Stomach smooth muscle (tissue), 2 donors: ENCODE measurements around the gene SRRT.
A peak's percentile ranks its signal among the peaks of the same experiment; 100 is the strongest.

Experiments used
- H3K27ac ChIP-seq: one replicate; pipeline ENCODE4 v1.7.0; 2013; ENCODE audit warnings: mild to moderate bottlenecking, low read length, inconsistent platforms
- H3K27me3 ChIP-seq, 2 donors: one replicate each; pipeline ENCODE4 v1.7.0; 2013; ENCODE audit warnings: low read length in 2 of 2; ENCODE audit not compliant: insufficient read depth in 2 of 2, control insufficient read depth in 1 of 2
- H3K36me3 ChIP-seq, 2 donors: one replicate each; pipeline ENCODE4 v1.7.0; 2013; ENCODE audit warnings: low read length in 2 of 2; ENCODE audit not compliant: control insufficient read depth in 2 of 2, insufficient read depth in 2 of 2
- H3K4me1 ChIP-seq: one replicate; pipeline ENCODE4 v1.7.0; 2013; ENCODE audit warnings: low read length; ENCODE audit not compliant: control insufficient read depth, insufficient read depth
- H3K4me3 ChIP-seq, 2 donors: one replicate each; pipeline ENCODE4 v1.7.0; 2013; ENCODE audit warnings: low read length in 2 of 2
- H3K9ac ChIP-seq, 2 donors: one replicate each; pipeline ENCODE4 v1.7.0; 2013; ENCODE audit warnings: low read length in 2 of 2, mild to moderate bottlenecking in 1 of 2
- H3K9me3 ChIP-seq, 2 donors: one replicate each; pipeline ENCODE4 v1.7.0; 2013; ENCODE audit warnings: low read length in 2 of 2; ENCODE audit not compliant: control insufficient read depth in 2 of 2
- donor health status: healthy.
- donor health status: Pancreatic carcinoma.

Gene SRRT

DNA sequence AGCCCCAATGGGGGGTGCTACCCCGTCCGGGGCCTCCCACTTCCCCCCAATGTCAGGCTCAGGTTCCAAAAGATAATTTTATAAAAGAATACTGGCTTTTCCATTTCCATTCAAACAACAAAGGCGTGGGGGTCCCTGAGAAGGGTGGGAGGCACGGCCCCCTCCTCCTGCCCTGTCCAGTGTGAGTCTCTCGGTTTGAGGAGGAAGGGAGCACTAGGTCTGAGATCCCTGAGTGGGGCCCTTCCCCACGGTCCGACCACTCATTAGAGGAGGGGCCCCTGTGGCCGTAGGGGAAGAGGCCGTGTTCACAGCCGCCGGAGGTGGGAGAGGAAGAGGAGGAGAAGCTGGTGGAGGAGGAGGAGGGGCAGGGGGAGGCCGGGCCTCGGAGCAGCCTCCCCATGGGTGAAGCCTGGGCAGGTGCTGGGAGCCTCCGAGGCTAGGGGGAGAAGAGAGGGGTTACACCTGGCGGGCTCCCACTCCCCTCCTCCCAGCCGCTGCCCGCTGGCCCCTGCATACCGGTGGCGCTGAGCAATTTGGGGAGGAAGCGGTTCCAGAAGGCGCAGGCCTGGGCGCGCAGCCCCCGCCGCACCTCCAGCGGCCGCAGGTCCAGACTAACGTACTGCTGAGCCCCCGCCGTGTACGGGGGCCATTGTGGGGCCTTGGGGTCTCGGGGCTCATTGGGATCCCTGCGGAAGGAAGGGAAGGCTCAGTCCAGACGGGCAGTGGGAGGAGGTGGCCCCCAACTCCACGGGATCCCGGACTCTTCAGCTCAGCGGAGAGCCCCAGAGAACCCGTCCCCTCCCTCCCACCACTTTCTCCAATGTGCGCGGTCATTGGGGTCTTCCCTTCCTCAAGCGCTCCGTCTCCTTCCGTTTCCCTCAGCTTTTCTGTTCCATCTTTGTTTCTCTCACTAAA is 16.0 kb downstream of the SRRT start:
- peak overlapping the region; percentile 79 to 81 for H3K4me3 ChIP-seq
- peak overlapping the region; percentile 70 for H3K27ac ChIP-seq
- H3K9me3 ChIP-seq: no peaks in the 10 kb centered on the region
- peak overlapping the region; percentile 51 to 66 for H3K9ac ChIP-seq
- H3K4me1 ChIP-seq: peaks cover 43% of the 10 kb centered on the region
- peaks cover under 1 to 10% of the 10 kb centered on the region in 2 donors for H3K27me3 ChIP-seq
- H3K36me3 ChIP-seq: peaks cover 22 to 27% of the 10 kb centered on the region in 2 donors

DNA sequence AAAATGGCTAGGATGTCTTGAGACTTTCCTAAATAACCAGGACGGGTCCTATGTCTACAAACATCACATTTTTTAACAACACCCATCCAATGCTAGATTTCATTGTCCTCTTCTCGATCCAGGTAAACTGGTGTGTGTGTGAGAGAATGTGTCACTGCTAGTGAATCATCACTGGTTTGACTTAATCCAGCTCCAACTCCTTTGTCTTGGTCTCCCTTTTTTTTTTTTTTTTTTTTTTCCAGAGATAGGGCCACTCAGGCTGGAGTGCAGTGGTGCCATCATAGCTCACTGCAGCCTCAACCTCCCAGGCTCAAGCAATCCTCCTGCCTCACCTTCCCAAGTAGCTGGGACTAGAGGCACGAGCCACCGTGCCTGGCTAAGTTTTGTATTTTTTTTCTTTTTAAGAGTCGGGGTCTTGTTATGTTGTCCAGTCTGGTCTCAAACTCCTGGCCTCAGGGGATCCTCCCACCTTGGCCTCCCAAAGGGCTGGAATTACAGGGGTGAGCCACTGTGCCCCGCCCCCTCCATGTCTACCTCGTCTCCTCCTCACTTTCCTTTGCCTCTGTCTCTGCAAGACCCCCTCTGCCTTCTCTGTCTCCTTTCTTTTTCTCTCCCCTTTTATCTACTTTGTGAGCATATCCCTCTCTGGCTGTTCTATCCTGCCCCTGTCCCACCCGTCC is 16.8 kb downstream of the SRRT start:
- no peak overlapping the region for H3K4me3 ChIP-seq
- H3K36me3 ChIP-seq: peaks cover 14 to 19% of the 10 kb centered on the region in 2 donors
- H3K27me3 ChIP-seq: peaks cover 7 to 18% of the 10 kb centered on the region in 2 donors
- H3K9ac ChIP-seq: no peak overlapping the region
- peaks cover 51% of the 10 kb centered on the region for H3K4me1 ChIP-seq
- no peak overlapping the region for H3K27ac ChIP-seq
- H3K9me3 ChIP-seq: no peaks in the 10 kb centered on the region

DNA sequence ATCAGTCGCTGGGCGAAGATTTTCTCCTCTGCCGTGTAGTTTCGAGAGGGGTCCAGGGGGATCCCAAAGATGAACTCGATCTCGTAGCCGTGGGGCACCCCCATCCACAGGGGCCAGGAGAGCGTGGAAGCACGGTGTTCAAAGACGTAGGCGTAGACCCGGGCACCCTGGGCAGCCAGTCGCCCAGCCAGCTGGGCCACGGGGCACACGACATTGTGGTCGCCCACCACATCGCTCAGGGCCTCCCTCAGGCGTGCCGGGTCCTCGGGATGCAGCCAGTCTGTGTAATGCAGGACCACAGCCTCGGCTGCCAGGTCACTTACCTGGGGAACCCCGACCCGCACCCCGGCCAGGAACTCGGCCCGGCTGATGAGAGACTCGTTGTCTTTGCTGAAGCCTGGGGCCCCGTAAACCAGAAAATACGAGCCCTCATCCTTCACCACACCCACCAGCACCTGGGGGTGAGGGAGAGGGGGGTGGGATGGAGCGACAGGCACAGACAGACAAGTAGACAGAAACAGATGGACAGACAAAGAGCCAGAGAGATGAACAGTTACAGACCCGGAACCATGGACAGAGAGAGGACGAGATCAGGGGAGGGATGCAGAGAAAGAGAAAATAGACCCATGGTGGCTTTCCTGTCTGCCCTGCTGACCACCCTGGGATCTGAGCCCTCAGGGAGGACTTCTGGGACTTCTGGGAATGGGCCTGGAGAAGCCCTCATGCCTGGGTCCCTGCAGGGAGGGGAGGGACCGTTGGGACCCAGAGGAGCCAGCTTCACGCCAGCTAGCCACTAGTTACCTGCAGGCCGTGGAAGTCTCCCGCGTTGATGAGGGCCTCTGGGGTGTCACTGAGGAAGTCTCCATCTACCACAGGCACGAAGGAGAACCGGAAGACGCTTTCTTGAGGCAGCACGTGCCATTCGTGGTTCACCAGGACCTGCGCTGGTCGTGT is 17.7 kb downstream of the SRRT start:
- Histone ChIP-seq H3K9ac (no peak overlapping the region), H3K27me3 (peaks cover 12 to 26% of the 10 kb centered on the region in 2 donors), H3K9me3 (no peaks in the 10 kb centered on the region), H3K4me1 (peaks cover 56% of the 10 kb centered on the region), H3K4me3 (no peak overlapping the region), H3K27ac (no peak overlapping the region), H3K36me3 (peaks cover 6 to 10% of the 10 kb centered on the region in 2 donors)

DNA sequence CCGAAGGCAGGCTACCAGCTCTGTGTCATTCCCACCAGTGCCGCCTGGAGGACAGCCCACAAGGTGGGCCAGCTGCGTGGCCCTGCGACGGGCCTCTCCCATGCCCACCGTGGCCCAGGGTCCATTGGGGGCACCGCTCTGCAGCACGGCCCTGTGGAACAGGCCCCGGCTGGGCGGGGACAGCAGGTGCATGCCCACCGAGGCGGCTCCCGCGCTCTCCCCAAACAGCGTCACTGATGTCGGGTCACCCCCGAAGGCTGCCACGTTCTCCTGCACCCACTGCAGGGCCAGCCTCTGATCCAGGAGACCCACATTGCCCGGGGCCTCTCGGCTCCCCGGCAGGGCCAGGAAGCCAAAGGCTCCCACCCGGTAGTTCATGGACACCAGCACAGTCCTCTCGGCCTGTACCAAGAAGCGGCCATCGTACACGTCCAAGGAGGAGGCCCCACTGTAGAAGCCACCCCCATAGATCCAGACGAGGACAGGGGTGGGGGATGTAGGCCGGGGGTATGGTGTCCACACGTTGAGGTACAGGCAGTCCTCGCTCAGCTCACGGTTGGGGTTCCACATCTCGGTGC is 18.5 kb downstream of the SRRT start:
- Histone ChIP-seq H3K27ac (no peak overlapping the region), H3K9me3 (no peaks in the 10 kb centered on the region), H3K27me3 (peaks cover 16 to 33% of the 10 kb centered on the region in 2 donors), H3K4me1 (peaks cover 50% of the 10 kb centered on the region), H3K4me3 (no peak overlapping the region), H3K36me3 (peaks cover 0 to 2% of the 10 kb centered on the region in 2 donors), H3K9ac (no peak overlapping the region)

DNA sequence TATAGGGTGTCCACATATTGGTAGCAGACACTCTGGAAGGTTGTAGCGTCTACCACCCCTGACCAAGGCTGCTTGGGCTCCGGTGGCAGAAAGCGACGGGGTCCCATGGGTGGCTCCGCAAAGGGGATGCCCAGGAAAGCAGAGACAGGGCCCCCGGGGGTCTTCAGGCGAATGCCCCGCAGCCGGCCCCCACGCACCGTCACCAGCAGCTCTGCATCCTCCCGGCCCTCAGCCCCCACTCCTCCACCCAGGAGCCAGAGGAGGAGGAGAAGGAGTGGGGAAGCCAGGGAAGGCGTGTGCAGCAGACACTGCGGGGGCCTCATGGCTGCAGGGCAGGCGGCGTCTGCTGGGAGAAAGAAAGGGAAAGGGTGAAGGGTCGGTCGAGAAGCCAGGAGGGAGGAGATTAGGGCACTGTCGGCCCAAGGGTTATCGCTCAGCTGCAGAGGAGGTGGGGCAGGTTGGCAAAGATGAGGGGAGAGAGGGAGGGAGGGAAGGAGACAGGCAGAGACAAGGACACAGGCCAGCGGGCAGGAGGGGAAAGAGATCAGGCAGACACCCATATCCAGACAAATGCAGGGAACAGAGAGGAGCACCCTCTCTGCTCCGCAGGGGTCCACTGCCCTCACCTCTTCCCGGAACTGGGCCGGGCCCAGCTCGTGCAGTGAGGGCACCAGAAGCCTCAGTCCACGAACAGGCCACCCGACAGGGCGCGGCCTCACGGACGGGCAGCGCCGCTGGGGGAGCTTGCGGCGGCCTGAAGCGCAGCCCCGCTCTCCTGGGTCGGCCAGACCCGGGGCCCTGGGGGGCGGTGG is 19.2 kb downstream of the SRRT start:
- Histone ChIP-seq H3K27ac (no peak overlapping the region), H3K36me3 (no peaks in the 10 kb centered on the region), H3K27me3 (peaks cover 16 to 35% of the 10 kb centered on the region in 2 donors), H3K4me1 (peaks cover 42% of the 10 kb centered on the region), H3K9ac (no peak overlapping the region), H3K9me3 (no peaks in the 10 kb centered on the region), H3K4me3 (no peak overlapping the region)

DNA sequence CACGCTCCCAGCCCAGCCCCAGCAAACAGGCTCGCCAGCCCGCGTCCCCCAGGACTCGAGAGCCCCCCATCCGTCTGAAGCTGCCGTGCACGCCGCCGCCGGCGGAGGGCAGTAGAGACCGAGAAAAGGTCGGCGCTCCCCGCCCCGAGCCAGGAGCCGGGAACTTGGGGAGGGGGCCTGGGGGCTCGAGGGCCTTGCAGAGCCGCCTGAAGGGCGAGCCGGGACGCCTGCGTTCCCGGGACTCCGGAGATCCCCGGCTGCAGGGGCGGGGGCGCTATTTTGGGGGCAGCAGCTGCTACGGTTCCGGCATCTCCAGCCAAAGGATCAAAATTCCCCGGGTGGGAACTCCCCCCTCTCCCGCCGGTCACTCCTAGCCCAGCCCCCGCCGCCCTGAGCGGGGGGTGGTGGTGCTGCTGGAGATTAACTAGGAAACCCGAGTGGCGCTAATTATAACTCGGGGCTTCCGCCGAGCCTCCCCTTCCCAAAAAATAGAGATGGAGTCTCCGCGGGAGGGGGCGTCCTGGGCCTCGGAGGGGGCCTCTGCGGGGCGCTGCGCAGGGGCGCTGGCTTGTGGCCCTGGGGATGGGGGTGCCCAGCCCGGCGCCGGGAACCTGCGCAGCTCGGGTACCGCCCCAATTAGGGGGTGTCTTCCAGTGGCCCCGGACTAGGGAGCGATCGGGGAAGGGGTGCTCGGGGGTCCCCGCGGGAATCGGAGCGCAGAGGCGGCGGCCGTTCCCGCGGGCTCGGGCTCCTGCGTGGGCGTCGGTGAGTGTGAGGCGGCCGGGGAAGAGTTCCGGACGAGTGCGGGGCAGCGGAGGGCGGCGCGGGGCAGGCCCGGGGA is 20.2 kb downstream of the SRRT start:
- Histone ChIP-seq H3K27me3 (peaks cover 18 to 37% of the 10 kb centered on the region in 2 donors), H3K9me3 (no peaks in the 10 kb centered on the region), H3K9ac (no peak overlapping the region), H3K4me3 (peak overlapping the region in 1 of 2 donors; percentile 60), H3K36me3 (no peaks in the 10 kb centered on the region), H3K4me1 (peaks cover 35% of the 10 kb centered on the region), H3K27ac (no peak overlapping the region)

DNA sequence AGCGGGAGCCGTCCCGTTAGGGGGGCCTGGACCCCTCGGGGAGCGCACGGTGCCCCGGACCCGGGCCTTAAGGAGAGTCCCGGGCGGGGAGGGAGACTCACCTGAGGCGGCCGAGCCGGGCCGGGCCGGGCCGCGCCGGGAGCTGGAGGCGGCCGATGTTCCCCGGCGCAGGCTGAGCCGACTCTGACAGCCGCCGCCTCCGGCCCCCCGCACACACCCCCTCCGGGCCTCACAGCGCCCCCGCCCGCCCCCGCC is 20.7 kb downstream of the SRRT start, which contains the start of gene ACHE:
TSS of gene ACHE (minus strand) at position 188 of the 255 bp plus-strand sequence. CDS start 1,656 bp downstream, outside the sequence.
- Histone ChIP-seq H3K4me1 (peaks cover 30% of the 10 kb centered on the region), H3K9ac (no peak within 1 kb of the TSS), H3K27ac (no peak within 1 kb of the TSS), H3K36me3 (no peaks in the 10 kb centered on the region), H3K9me3 (no peaks in the 10 kb centered on the region), H3K4me3 (peak within 1 kb of the TSS in 1 of 2 donors; percentile 60), H3K27me3 (peaks cover 18 to 39% of the 10 kb centered on the region in 2 donors)

DNA sequence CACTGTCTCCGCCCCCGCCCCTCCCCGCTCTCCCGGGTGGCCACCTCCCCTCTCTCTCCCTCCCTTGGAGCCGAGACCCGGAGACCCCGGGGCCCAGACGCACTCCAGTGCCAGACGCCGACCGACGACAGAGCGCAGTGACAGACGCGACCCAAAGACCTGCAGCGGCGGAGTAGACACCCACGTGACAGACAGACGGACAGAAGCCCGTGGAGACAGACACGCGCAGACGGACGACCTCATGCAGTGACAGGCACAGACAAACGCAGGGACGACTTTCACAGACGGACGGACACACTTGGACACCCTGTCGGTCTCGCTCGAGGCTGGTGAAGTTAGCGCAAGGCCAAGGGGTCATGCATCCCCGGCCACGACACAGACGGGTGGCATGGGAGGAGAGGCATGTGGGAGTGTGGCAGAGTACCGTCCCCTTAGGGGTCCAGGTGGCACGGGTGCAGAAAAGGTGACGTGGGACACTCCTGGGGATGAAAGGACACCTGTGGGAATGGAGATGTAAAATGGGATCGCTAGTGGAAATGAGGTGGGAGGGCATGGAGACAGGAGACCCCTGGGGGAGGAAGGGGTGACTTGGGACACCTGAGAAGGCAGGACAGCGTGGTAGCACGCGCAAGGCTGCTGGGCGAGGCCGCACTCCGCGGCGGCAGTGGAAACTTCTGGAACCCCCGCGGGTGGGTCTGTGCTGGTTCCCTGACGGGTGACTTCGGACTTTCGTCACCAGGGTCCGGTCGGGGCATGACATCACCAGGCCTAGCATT is 21.2 kb downstream of the SRRT start:
- no peak overlapping the region for H3K27ac ChIP-seq
- no peaks in the 10 kb centered on the region for H3K36me3 ChIP-seq
- H3K4me1 ChIP-seq: peaks cover 25% of the 10 kb centered on the region
- peak overlapping the region in 1 of 2 donors; percentile 55 for H3K4me3 ChIP-seq
- no peaks in the 10 kb centered on the region for H3K9me3 ChIP-seq
- peaks cover 20 to 39% of the 10 kb centered on the region in 2 donors for H3K27me3 ChIP-seq
- H3K9ac ChIP-seq: no peak overlapping the region
